Astrocyte of the spinal cord (primary cell): ENCODE data around the gene ZNRF1.

Experiments
- DNase-seq: peaks from one replicate; pipeline ENCODE4 v3.0.0; 2011; ENCODE audit warnings: low read depth, low spot score
- H3K4me3 ChIP-seq: 2 replicates; pipeline ENCODE4 v1.5.1; 2011; ENCODE audit warnings: low read depth, mild to moderate bottlenecking, low read length, moderate library complexity
- in situ Hi-C: cut with HindIII; loops from 2 replicates; pipeline ENCODE4 v1.10.0; 2017; ENCODE audit warnings: low sequenced_read_pairs
- TF ChIP-seq, protein P1 (sequence below): IDR thresholded peaks from 2 replicates; pipeline ENCODE4 v1.5.1; 2012; ENCODE audit warnings: low read depth, mild to moderate bottlenecking, low read length, inconsistent platforms

Gene ZNRF1

DNA sequence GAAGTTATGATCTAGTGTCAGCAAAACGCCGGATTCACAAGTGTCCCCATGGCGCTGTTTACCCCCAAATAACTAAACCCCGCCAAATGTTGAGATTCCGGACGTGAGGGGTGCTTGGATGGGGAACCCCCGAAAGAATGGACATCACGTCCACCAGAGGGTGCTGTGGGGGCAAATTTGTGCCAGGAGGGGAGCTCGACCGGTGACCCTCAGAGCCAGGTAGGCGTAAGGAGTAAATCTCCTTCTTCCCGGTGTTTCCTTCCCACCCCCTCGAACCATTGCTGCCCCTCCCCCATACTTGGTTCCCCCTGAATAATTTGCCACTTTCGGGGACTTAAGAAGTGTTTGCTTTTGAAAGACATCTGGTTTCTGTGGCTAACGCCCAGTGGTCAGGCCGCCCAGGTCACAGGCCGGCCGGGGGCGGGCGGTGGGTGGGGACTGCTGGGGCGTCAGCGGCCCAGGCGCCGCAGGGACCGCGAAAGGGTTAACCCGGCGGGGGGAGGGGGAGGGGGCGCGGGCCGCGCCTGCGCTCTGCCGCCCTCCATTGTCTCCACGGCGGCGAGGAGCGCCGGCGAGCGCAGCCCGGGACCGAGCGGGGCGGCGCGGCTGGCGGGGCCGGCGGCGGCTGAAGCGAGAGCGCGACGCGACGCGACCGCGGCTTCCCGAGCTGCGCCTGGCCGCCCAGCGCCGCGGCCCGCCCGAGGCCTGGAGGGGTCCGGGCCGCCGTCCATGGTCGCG, at the start of gene ZNRF1:
Gene ZNRF1 (plus strand): TSS at position 544 of the 738 bp plus-strand sequence. CDS start 648 bp downstream, outside the sequence.
- peak; percentile 78 for DNase-seq
- in situ Hi-C loops = no loop called here
- TF ChIP-seq, protein P1, sequence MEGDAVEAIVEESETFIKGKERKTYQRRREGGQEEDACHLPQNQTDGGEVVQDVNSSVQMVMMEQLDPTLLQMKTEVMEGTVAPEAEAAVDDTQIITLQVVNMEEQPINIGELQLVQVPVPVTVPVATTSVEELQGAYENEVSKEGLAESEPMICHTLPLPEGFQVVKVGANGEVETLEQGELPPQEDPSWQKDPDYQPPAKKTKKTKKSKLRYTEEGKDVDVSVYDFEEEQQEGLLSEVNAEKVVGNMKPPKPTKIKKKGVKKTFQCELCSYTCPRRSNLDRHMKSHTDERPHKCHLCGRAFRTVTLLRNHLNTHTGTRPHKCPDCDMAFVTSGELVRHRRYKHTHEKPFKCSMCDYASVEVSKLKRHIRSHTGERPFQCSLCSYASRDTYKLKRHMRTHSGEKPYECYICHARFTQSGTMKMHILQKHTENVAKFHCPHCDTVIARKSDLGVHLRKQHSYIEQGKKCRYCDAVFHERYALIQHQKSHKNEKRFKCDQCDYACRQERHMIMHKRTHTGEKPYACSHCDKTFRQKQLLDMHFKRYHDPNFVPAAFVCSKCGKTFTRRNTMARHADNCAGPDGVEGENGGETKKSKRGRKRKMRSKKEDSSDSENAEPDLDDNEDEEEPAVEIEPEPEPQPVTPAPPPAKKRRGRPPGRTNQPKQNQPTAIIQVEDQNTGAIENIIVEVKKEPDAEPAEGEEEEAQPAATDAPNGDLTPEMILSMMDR = peak; percentile 65

DNA sequence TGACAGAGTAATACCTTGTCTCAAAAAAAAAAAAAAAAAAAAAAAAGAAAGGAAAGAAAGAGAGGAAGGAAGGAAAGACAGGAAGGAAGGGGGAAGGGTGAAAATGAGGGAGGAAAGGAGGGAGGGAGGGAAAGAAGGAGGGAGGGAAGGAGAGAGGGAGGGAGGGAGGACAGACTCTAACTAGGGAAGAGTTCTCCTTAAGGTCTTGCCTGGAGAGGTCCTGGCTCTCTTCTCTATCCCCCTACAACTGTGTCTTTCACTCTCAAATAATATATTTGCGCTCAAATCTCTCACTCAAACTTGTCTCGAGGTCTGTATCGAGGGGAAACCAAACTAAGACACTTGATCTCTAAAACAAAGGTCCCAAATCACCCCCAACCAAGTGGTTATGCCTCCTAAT, 49.5 kb upstream of the ZNRF1 start:
- TF ChIP-seq, protein P1 = no peak
- no peak for DNase-seq
- in situ Hi-C loops = no loop called here
- H3K4me3 ChIP-seq = no peak overlapping the region

More for the DNA sequence above, at the start of gene ZNRF1:
- H3K4me3 ChIP-seq = peak within 1 kb of the TSS; percentile 75

DNA sequence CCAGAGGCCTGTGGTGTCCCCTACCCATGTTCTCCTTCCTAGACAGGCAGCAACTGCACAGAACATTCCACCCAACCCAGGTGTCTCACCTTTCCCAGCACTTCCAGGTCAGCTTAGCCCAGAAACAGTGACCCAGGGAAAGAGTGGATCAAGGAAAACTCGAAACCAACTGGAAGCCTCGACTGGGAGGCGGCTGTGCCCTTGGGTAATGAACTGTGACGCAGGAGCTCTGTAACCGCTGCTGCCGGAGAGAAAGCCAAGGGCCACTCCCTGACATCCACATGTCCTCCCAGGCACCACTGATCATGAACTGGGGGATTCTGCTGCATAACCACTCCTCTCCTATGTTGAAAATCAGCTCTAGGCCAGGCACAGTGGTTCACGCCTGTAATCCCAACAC, 48.3 kb upstream of the ZNRF1 start:
- TF ChIP-seq, protein P1 = no peak
- in situ Hi-C loops = no loop called here
- H3K4me3 ChIP-seq = no peak overlapping the region
- DNase-seq = no peak

DNA sequence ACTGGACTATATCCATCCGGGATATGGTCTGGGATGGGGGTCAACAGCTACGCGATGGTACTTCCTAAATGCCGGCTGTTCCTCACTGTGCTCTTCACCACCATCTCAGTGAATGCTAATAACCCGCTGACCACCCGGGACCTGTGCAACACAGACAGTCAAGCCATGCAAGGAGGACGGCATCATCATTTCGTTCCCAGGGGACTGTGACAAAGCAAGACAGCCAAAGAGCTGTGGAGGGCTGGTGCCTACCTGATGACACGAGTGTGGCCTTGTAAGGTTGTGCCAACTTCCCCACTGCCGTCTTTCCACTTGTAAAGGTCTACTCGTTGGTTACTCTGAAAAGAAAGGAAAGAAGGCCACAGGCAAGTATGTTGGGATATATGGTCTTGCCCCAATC, 47.6 kb upstream of the ZNRF1 start:
- in situ Hi-C loops = no loop called here
- H3K4me3 ChIP-seq = no peak overlapping the region
- TF ChIP-seq, protein P1 = no peak
- no peak for DNase-seq

DNA sequence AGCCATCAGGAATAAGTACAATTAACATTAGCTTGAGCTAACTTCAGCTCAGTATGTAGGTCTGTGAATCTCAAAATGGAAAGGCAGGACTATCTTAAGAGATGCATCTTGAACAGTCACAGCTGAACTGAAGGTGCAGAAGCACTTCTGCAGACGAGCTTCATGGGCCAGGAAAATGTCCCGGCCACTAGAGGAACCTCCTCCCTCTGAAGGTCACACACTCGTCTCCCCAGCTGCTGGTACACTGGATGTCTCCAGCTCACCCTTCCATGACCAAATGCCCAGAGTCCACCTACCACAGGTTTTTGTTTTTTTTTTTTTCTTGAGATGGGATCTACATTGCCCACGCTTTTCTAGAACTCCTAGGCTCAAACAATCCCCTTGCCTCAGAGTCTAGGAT, 47.1 kb upstream of the ZNRF1 start:
- DNase-seq = no peak
- TF ChIP-seq, protein P1 = no peak
- in situ Hi-C loops = no loop called here
- H3K4me3 ChIP-seq = no peak overlapping the region

DNA sequence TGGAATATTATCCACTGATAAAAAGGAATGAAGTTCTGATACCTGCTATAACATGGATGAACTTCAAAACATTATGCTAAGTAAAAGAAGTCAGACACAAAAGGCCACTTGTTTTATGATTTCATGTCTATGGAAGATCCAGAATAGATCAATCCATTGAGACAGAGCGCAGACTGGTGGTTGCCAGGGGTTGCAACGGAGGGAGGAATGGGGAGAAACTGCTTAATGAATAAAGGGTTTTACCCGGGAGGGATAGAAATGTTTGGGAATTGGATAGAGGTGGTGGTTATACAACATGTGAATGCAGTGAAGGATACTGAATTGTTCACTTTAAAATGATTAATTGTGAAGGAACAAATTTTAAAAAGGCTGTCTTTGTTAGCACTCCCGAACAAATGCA, 44.1 kb upstream of the ZNRF1 start:
- H3K4me3 ChIP-seq = no peak overlapping the region
- DNase-seq = no peak
- TF ChIP-seq, protein P1 = no peak
- in situ Hi-C loops = no loop called here
